GM23338 (cell line): ENCODE measurements around the gene PIK3IP1. TPM values are rescaled to one million over a fixed set of nuclear protein-coding genes. Genes with fewer than 3 reads are reported as not detected.

Experiments used
- ATAC-seq: fragments of 200-7000 bp; cut with Tn5 transposase; 3 replicates; pipeline ENCODE4 v1.9.1; 2020
- DNase-seq: peaks from one replicate; pipeline ENCODE4 v3.0.0-alpha.2; 2015; ENCODE audit warnings: low spot score
- H2AFZ ChIP-seq: fragments of 200-600 bp; sonication (generic); 2 replicates; pipeline ENCODE4 v1.8.0; 2016; ENCODE audit warnings: antibody characterized with exemption, mild to moderate bottlenecking, moderate library complexity
- H3F3A ChIP-seq: fragments of 200-600 bp; sonication (generic); replicated peaks from 2 replicates; pipeline ENCODE4 v1.8.0; 2017; ENCODE audit warnings: antibody characterized with exemption, mixed run types, low read depth
- H3K27ac ChIP-seq: fragments of 200-600 bp; sonication (generic); 2 replicates; pipeline ENCODE4 v1.6.1; 2016; ENCODE audit warnings: low read depth
- H3K27me3 ChIP-seq: fragments of 200-600 bp; sonication (generic); 2 replicates; pipeline ENCODE4 v1.8.0; 2016; ENCODE audit warnings: mild to moderate bottlenecking, mixed run types, moderate library complexity; ENCODE audit not compliant: insufficient read depth
- H3K36me3 ChIP-seq: fragments of 200-600 bp; sonication (generic); 2 replicates; pipeline ENCODE4 v1.8.0; 2016; ENCODE audit warnings: mild to moderate bottlenecking; ENCODE audit not compliant: insufficient read depth
- H3K4me1 ChIP-seq: fragments of 200-600 bp; sonication (generic); 2 replicates; pipeline ENCODE4 v1.8.0; 2016; ENCODE audit warnings: mild to moderate bottlenecking, moderate library complexity; ENCODE audit not compliant: insufficient read depth
- H3K4me2 ChIP-seq: fragments of 200-600 bp; sonication (generic); 2 replicates; pipeline ENCODE4 v1.7.1; 2017; ENCODE audit warnings: mixed run types
- H3K4me3 ChIP-seq: fragments of 200-600 bp; sonication (generic); 2 replicates; pipeline ENCODE4 v1.6.1; 2016; ENCODE audit warnings: mixed run types
- H3K79me2 ChIP-seq: fragments of 200-600 bp; sonication (generic); replicated peaks from 2 replicates; pipeline ENCODE4 v1.8.0; 2017; ENCODE audit warnings: mild to moderate bottlenecking; ENCODE audit not compliant: insufficient read depth
- H3K9me2 ChIP-seq: fragments of 200-600 bp; sonication (generic); 2 replicates; pipeline ENCODE4 v1.8.0; 2017; ENCODE audit not compliant: insufficient read depth
- H4K20me1 ChIP-seq: fragments of 200-600 bp; sonication (generic); replicated peaks from 2 replicates; pipeline ENCODE4 v1.8.0; 2017; ENCODE audit warnings: mild to moderate bottlenecking; ENCODE audit not compliant: insufficient read depth
- H3K27ac Mint-ChIP-seq: 2 replicates; pipeline ENCODE4 v1.8.0; 2020; ENCODE audit warnings: inconsistent platforms, mild to moderate bottlenecking, moderate library complexity, mixed read lengths
- H3K27me3 Mint-ChIP-seq: 3 replicates; pipeline ENCODE4 v1.8.0; 2022; ENCODE audit warnings: low read depth, mild to moderate bottlenecking, moderate library complexity, mixed read lengths, inconsistent platforms; ENCODE audit not compliant: insufficient read depth, poor library complexity
- H3K36me3 Mint-ChIP-seq: 3 replicates; pipeline ENCODE4 v1.8.0; 2021; ENCODE audit warnings: low read depth, mild to moderate bottlenecking, inconsistent platforms, moderate library complexity, mixed read lengths
- H3K4me1 Mint-ChIP-seq: 3 replicates; pipeline ENCODE4 v1.8.0; 2020; ENCODE audit warnings: mild to moderate bottlenecking, inconsistent platforms, mixed read lengths
- H3K4me3 Mint-ChIP-seq: 3 replicates; pipeline ENCODE4 v1.8.0; 2021; ENCODE audit warnings: moderate library complexity, mild to moderate bottlenecking, inconsistent platforms, mixed read lengths
- H3K9me3 Mint-ChIP-seq: 3 replicates; pipeline ENCODE4 v1.8.0; 2020; ENCODE audit warnings: moderate library complexity, mild to moderate bottlenecking, inconsistent platforms, mixed read lengths
- CREB1 ChIP-seq: fragments of 250-450 bp; sonication (Bioruptor Pico); IDR thresholded peaks from 2 replicates; pipeline ENCODE4 v1.5.0; 2020; ENCODE audit warnings: low read depth, mild to moderate bottlenecking, moderate library complexity
- CTCF ChIP-seq, 2 experiments: fragments of 200-600 bp in 1 of 2; sonication (generic) in 1 of 2; conservative IDR thresholded peaks; 2 replicates each; pipeline versions ENCODE4 v1.5.1 to v1.6.1; 2016 to 2017; ENCODE audit warnings: antibody characterized with exemption in 2 of 2, low read depth in 2 of 2, mild to moderate bottlenecking in 2 of 2, moderate library complexity in 1 of 2
- ETS1 ChIP-seq: IDR thresholded peaks from 2 replicates; pipeline ENCODE4 v1.6.1; 2016; ENCODE audit warnings: antibody characterized with exemption
- EZH2 ChIP-seq: fragments of 200-600 bp; sonication (generic); IDR thresholded peaks from one replicate; pipeline ENCODE4 v1.8.0; 2017; ENCODE audit warnings: antibody characterized with exemption, mild to moderate bottlenecking, low read depth; ENCODE audit not compliant: unreplicated experiment
- EZH2phosphoT487 ChIP-seq: fragments of 200-600 bp; sonication (generic); IDR thresholded peaks from one replicate; pipeline ENCODE4 v1.8.1; 2018; ENCODE audit warnings: antibody characterized with exemption; ENCODE audit not compliant: unreplicated experiment
- JUNB ChIP-seq: IDR thresholded peaks from one replicate; pipeline ENCODE4 v1.6.1; 2016; ENCODE audit warnings: antibody characterized with exemption; ENCODE audit not compliant: unreplicated experiment
- NANOG ChIP-seq: IDR thresholded peaks from 2 replicates; pipeline ENCODE4 v1.6.1; 2016; ENCODE audit warnings: antibody characterized with exemption, borderline replicate concordance
- POLR2AphosphoS5 ChIP-seq: IDR thresholded peaks from 2 replicates; pipeline ENCODE4 v1.6.1; 2016; ENCODE audit warnings: antibody characterized with exemption, low read depth
- REST ChIP-seq: IDR thresholded peaks from one replicate; pipeline ENCODE4 v1.6.1; 2018; ENCODE audit warnings: antibody characterized with exemption; ENCODE audit not compliant: unreplicated experiment
- STAT1 ChIP-seq: IDR thresholded peaks from one replicate; pipeline ENCODE4 v1.6.1; 2016; ENCODE audit warnings: antibody characterized with exemption; ENCODE audit not compliant: unreplicated experiment
- ZNF114 ChIP-seq: fragments of 250-450 bp; sonication (Bioruptor Pico); IDR thresholded peaks from 2 replicates; pipeline ENCODE4 v1.5.0; 2020; ENCODE audit warnings: mild to moderate bottlenecking, moderate library complexity
- ZNF331 ChIP-seq: fragments of 250-450 bp; sonication (Bioruptor Pico); IDR thresholded peaks from 2 replicates; pipeline ENCODE4 v1.5.0; 2020; ENCODE audit warnings: low read depth, mild to moderate bottlenecking, moderate library complexity
- ZNF462 ChIP-seq: fragments of 250-450 bp; sonication (Bioruptor Pico); IDR thresholded peaks from 2 replicates; pipeline ENCODE4 v1.5.0; 2020; ENCODE audit warnings: mild to moderate bottlenecking, moderate library complexity
- polyA plus RNA-seq: library from polyadenylated mRNA; unstranded; fragments of >200 nt; fragmentation: Nextera tagmentation; extraction: Ambion mirVana; gene quantifications from 2 replicates; pipeline ENCODE4 v1.2.1, GENCODE V29; 2016
- total RNA-seq: library from RNA; depleted of rRNA; stranded (reverse); fragments of >200 nt; shearing (Covaris generic); gene quantifications from 2 replicates; pipeline ENCODE4 v1.2.3, GENCODE V29; 2014

The PIK3IP1 gene
- total and polyA plus RNA-seq, 2 experiments from 2014 or later: 1.1 to 2.2 TPM

GRCh38 chr22:31278626-31279326 lies 13.5 kb downstream of the PIK3IP1 start:
- no peak overlapping the region for H3K4me3 Mint-ChIP-seq

More at GRCh38 chr22:31278626-31279326, 13.5 kb downstream of the PIK3IP1 start:
- Mint-ChIP-seq H3K27me3 (peaks cover 2% of the 10 kb centered on the region), H3K4me1 (peaks cover 5% of the 10 kb centered on the region; the same call in 2 of the 3 replicates), H3K36me3 (peaks cover 33% of the 10 kb centered on the region), H3K27ac (no peak overlapping the region), H3K9me3 (no peaks in the 10 kb centered on the region)
- Histone ChIP-seq H3K27me3 (no peaks in the 10 kb centered on the region), H3F3A (no peaks in the 10 kb centered on the region), H4K20me1 (no peaks in the 10 kb centered on the region), H3K27ac (no peak overlapping the region), H3K79me2 (no peaks in the 10 kb centered on the region), H3K4me1 (no peaks in the 10 kb centered on the region), H2AFZ (no peak overlapping the region), H3K4me3 (no peak overlapping the region), H3K36me3 (peaks cover 15% of the 10 kb centered on the region), H3K4me2 (no peak overlapping the region), H3K9me2 (no peaks in the 10 kb centered on the region)
- no peak for ATAC-seq
- no peak for DNase-seq
- no peak for TF ChIP-seq CTCF (conservative IDR thresholded peaks at IDR 0.05; ENCODE audit: low read depth in 2 of 2)
- no peak for TF ChIP-seq ZNF462
- TF ChIP-seq EZH2phosphoT487: no peak
- no peak for TF ChIP-seq CREB1 (CRISPR knock-in tag)
- TF ChIP-seq POLR2AphosphoS5: no peak
- no peak for TF ChIP-seq ZNF331 (CRISPR knock-in tag)
- TF ChIP-seq EZH2: no peak
- no peak for TF ChIP-seq ZNF114
- no peak for TF ChIP-seq ETS1
- TF ChIP-seq REST: no peak
- TF ChIP-seq NANOG: no peak
- TF ChIP-seq JUNB: no peak
- no peak for TF ChIP-seq STAT1
